ENCODE measurements around the gene RNF38. TPM values are rescaled to one million over a fixed set of nuclear protein-coding genes. Genes with fewer than 3 reads are reported as not detected.

Gene RNF38
- total and polyA plus RNA-seq, 9 of the 15 experiments (the other 6 are each of a cell fraction or from before 2014, with no cell fraction given): 1.6 to 9.8 (median 4.5) TPM

- H3K36me3 ChIP-seq (ENCODE audit: control insufficient read depth, insufficient read depth, low read length): no peaks in the 10 kb centered on the region
- no peaks in the 10 kb centered on the region for H3K9me1 ChIP-seq (ENCODE audit: control insufficient read depth, insufficient read depth, low read length)
- no peak overlapping the region for H3K27ac ChIP-seq (ENCODE audit: extremely low read depth, low read depth, low read length)
- intact Hi-C loops (cut with micrococcal nuclease): no loop called here
- no peaks in the 10 kb centered on the region; a peak in 1 of 5 replicates for H3K4me1 ChIP-seq (replicated peaks in 1 of 2; ENCODE audit: control insufficient read depth in 2 of 2, insufficient read depth in 2 of 2, low read length in 2 of 2)
- no peaks in the 10 kb centered on the region for H3K9me3 ChIP-seq (replicated peaks; ENCODE audit: control insufficient read depth, insufficient read depth, low read depth, low read length)
- FAIRE-seq (no peak), DNase-seq (ENCODE audit: extremely low read depth in 1 of 4, low spot score in 3 of 4) (no peak), ATAC-seq (no peak)
- H4K20me1 ChIP-seq (replicated peaks; ENCODE audit: control insufficient read depth, insufficient read depth, low read length): no peaks in the 10 kb centered on the region
- H3K79me2 ChIP-seq (ENCODE audit: control insufficient read depth, insufficient read depth, low read length): no peaks in the 10 kb centered on the region
- no peak overlapping the region for H3K9ac ChIP-seq (ENCODE audit: insufficient read depth in 1 of 2, low read depth in 2 of 2, low read length in 2 of 2)
- POLR2A ChIA-PET: interaction anchor here (0.7 kb wide), 1 partner anchor 163 kb away, joined by 3 read pairs; no protein-coding TSS in a partner anchor
- CTCF ChIA-PET (ENCODE audit: low intra/inter-chr PET ratio): no interaction called here
- H3K27me3 ChIP-seq (ENCODE audit: control insufficient read depth in 2 of 2, insufficient read depth in 2 of 2, low read length in 2 of 2): no peaks in the 10 kb centered on the region
- H3K4me3 ChIP-seq: no peak overlapping the region
- BruUV-seq (replicated peaks): no TSS peak
- 0% methylated on average over 1 of the region's 3 CpGs for WGBS (ENCODE audit: insufficient coverage, low coverage, missing lambda C conversion rate)
- H2AFZ ChIP-seq (ENCODE audit: low read depth, low read length): no peak overlapping the region
- H3K4me2 ChIP-seq (ENCODE audit: insufficient read depth, low read length): no peak overlapping the region
- in situ Hi-C loops (cut with MboI): no loop called here
- TF ChIP-seq ZNF512 (tag; IDR thresholded peaks at IDR 0.05) (peak; percentile 96), CBX8 (IDR thresholded peaks at IDR 0.05; ENCODE audit: borderline replicate concordance, extremely low read depth, low read depth, low read length, poor library complexity, severe bottlenecking) (no peak), SRSF7 (optimal IDR thresholded peaks at IDR 0.05; ENCODE audit: low read depth, low read length) (no peak), HNRNPK (IDR thresholded peaks at IDR 0.05; ENCODE audit: low read depth, low read length, poor library complexity, severe bottlenecking) (no peak)
Observed at GRCh38 chr9:36290996-36291395, 109.1 kb downstream of the RNF38 start.

Measured in K562 (cell line).